Colonic mucosa (tissue), 4 donors: ENCODE data around the gene EYA2. TPM values are rescaled to one million over a fixed set of nuclear protein-coding genes. Genes with fewer than 3 reads are reported as not detected.

ENCODE experiments used
- DNase-seq: peaks from one replicate; pipeline ENCODE4 v3.0.0-alpha.2; 2020
- H3K27ac ChIP-seq: fragments of 200-600 bp; one replicate; pipeline ENCODE4 v1.8.0; 2021
- H3K27me3 ChIP-seq: fragments of 200-600 bp; one replicate; pipeline ENCODE4 v1.8.0; 2021
- H3K36me3 ChIP-seq: fragments of 200-600 bp; one replicate; pipeline ENCODE4 v1.8.0; 2021
- H3K4me1 ChIP-seq: fragments of 200-600 bp; one replicate; pipeline ENCODE4 v1.8.0; 2021; ENCODE audit warnings: mild to moderate bottlenecking
- H3K4me3 ChIP-seq: fragments of 200-600 bp; one replicate; pipeline ENCODE4 v1.8.0; 2021
- H3K9ac ChIP-seq, 2 donors: one replicate each; pipeline ENCODE4 v1.7.0; 2013; ENCODE audit warnings: control low read depth in 2 of 2, low read depth in 2 of 2, low read length in 2 of 2
- H3K9me3 ChIP-seq: fragments of 200-600 bp; one replicate; pipeline ENCODE4 v1.8.0; 2021
- intact Hi-C: fragments of 100-400 bp; cut with DNase I; formaldehyde crosslinking; loops from one replicate; pipeline ENCODE4 v1.14.1; 2022
- total RNA-seq, 2 donors: library from RNA; stranded (reverse); fragmentation: NEBNext Ultra II Directional in 1 of 2; extraction: Animal tissue kit (Norgen Biotek cat#: 25700) in 1 of 2; gene quantifications; one replicate each; pipeline ENCODE4 v1.2.1, GENCODE V29; 2021
- TF ChIP-seq, protein P1 (sequence below): fragments of 200-600 bp; IDR thresholded peaks from one replicate; pipeline ENCODE4 v1.8.0; 2022; ENCODE audit warnings: antibody characterized with exemption, mild to moderate bottlenecking
- donor health status: healthy.
- donor health status: DM: no; HTN: no; CAD: no.
- donor health status: DM: no; HTN: no; CAD: no.

The EYA2 gene
- total RNA-seq, 2 donors from 2014 or later = 8.9 to 16.8 TPM

DNA sequence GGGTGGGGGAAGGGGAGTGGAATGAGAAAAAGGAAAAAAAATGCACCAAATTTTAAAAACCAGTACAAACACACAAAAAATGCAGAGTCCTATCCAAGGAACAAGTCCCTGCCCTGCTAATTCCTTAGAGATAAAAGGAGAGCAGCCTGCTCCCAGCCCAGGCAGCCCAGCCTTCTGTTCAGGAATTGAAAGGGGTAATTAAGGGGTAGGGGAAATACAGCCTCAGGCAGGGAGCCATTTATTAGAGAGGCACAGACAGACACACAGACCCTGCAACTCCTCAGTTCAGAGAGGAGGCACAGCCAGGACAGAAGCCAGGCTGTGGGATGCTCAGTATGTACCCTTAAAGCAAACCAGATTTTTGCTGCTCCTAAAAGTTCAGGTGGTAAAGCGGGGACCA lies 137.2 kb downstream of the EYA2 start:
- intact Hi-C loops = no loop called here
- no peaks in the 10 kb centered on the region for H3K27me3 ChIP-seq
- no peaks in the 10 kb centered on the region for H3K36me3 ChIP-seq
- no peak overlapping the region for H3K4me3 ChIP-seq
- no peaks in the 10 kb centered on the region for H3K4me1 ChIP-seq
- H3K9ac ChIP-seq = no peak overlapping the region
- TF ChIP-seq, protein P1, sequence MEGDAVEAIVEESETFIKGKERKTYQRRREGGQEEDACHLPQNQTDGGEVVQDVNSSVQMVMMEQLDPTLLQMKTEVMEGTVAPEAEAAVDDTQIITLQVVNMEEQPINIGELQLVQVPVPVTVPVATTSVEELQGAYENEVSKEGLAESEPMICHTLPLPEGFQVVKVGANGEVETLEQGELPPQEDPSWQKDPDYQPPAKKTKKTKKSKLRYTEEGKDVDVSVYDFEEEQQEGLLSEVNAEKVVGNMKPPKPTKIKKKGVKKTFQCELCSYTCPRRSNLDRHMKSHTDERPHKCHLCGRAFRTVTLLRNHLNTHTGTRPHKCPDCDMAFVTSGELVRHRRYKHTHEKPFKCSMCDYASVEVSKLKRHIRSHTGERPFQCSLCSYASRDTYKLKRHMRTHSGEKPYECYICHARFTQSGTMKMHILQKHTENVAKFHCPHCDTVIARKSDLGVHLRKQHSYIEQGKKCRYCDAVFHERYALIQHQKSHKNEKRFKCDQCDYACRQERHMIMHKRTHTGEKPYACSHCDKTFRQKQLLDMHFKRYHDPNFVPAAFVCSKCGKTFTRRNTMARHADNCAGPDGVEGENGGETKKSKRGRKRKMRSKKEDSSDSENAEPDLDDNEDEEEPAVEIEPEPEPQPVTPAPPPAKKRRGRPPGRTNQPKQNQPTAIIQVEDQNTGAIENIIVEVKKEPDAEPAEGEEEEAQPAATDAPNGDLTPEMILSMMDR = no peak
- DNase-seq = no peak
- H3K27ac ChIP-seq = no peak overlapping the region
- no peaks in the 10 kb centered on the region for H3K9me3 ChIP-seq

DNA sequence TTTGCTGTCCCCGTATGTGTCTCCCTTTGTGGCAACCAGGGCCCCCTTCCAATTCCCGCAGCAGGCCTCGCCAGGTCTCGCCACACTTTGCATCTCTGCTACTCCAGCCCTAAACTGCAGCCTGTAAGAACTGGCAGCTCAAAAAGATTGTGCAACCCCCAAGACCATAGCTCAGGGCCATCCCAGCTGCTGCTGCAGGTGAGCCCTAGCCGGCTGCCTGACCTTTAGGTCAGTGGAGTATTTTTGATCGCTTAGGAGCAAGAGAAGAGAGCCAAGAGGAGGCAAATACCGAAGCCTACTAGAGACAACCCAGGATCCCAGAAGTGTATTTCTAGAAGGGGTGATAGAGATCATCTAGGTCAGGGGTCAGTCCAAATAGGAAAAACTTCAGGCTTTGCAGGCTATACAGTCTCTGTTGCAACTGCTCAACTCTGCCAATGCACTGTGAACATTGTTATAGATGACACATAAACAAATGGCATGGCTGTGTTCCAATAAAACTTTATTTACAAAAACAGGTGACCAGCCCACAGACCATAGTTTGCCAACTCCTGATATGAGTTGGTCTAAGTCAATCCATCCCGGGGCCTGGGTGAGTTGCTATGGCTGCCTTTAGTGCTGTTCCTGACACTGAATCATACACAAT lies 138.4 kb downstream of the EYA2 start:
- Histone ChIP-seq H3K9me3 (no peaks in the 10 kb centered on the region), H3K9ac (no peak overlapping the region), H3K4me3 (no peak overlapping the region), H3K4me1 (no peaks in the 10 kb centered on the region), H3K27me3 (no peaks in the 10 kb centered on the region), H3K36me3 (no peaks in the 10 kb centered on the region), H3K27ac (no peak overlapping the region)
- intact Hi-C loops = no loop called here
- no peak for DNase-seq
- TF ChIP-seq, protein P1 = no peak

DNA sequence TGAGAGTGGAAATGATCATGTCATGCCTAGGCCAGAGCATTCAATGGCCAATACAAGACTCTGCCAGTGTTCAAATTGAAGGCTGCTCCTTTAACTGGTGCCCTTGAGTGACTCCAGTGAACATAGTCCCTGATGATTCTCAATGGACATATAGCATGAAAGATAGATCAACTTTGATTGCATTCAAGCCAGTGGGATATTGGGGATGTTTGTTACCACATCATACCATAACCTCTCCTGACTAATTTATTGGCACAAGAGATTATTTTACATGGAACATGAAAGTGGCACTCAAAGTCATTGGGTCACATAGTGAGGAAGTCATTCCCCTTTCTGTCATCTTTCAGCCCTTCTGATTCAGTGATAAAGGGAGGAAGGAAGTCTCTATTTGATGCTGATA lies 139.0 kb downstream of the EYA2 start:
- H3K4me3 ChIP-seq = no peak overlapping the region
- H3K36me3 ChIP-seq = no peaks in the 10 kb centered on the region
- H3K27ac ChIP-seq = no peak overlapping the region
- intact Hi-C loops = no loop called here
- no peak for DNase-seq
- no peaks in the 10 kb centered on the region for H3K9me3 ChIP-seq
- H3K9ac ChIP-seq = no peak overlapping the region
- no peaks in the 10 kb centered on the region for H3K27me3 ChIP-seq
- TF ChIP-seq, protein P1 = no peak
- no peaks in the 10 kb centered on the region for H3K4me1 ChIP-seq

DNA sequence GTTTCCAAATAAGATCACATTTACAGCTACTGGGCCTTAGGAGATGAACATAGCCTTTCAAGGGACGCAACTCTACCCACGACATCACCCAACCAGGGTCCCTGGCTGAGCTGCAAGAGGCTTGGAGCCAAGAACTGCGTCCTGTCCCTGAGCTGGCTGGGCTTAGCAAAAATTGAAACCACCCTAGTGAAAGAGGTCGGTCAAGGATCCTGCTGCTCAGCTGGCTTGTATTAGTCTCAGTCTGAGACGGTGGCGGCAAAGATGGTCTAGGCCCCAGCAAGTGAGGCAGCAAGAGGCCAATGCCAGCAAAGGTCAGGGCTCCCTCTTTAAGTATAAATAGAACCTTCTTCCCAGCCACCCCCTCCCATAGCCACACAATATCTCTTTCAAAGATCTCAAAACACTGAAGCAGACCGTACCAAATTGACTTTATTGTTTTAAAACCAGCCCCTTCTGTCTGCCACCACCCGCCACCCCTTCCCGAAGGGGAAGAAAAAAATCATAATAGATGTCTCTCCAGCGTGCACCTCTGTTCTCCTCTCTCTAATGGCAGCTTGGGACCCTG lies 140.5 kb downstream of the EYA2 start:
- no peak overlapping the region for H3K4me3 ChIP-seq
- TF ChIP-seq, protein P1 = no peak
- DNase-seq = no peak
- no peaks in the 10 kb centered on the region for H3K27me3 ChIP-seq
- H3K9ac ChIP-seq = no peak overlapping the region
- H3K36me3 ChIP-seq = no peaks in the 10 kb centered on the region
- no peaks in the 10 kb centered on the region for H3K9me3 ChIP-seq
- no peaks in the 10 kb centered on the region for H3K4me1 ChIP-seq
- intact Hi-C loops = no loop called here
- no peak overlapping the region for H3K27ac ChIP-seq

DNA sequence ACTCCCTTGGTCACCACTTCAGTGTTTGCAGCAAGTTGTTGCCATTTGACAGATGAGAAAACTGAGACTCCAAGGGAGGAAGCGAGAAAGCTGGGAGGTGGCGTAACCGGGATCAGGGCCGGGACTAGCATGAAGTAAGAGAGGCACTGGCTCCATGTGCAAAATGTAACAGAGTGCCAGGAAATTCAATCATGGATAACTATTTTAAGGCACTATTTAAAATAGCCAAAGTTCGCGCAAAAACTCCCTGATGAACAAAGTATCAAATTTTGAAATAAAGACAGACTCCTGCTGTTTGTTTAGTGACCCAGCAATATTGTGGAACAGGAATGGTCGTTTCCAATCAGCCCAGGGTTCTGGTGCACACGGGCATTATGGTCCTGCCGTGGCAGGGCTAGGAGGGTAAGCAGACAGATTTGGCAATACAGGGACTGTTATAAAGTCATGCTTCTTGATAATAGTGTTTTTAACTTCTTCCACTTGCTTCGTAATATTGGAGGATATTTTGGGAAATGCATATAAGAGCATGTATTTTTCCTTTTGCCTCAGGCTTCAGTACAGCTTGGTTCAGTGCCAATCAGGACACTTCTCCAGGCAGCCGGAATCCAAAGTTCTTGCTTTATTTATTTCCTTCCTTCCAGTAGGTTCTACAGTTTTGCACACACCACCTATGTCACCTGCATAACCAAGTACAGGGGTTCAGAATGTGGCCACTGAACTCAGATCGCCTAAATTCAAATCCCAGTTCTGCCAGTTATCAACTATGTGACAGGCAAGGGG lies 141.6 kb downstream of the EYA2 start:
- no peaks in the 10 kb centered on the region for H3K9me3 ChIP-seq
- intact Hi-C loops = no loop called here
- no peaks in the 10 kb centered on the region for H3K36me3 ChIP-seq
- no peaks in the 10 kb centered on the region for H3K4me1 ChIP-seq
- TF ChIP-seq, protein P1 = no peak
- H3K4me3 ChIP-seq = no peak overlapping the region
- no peaks in the 10 kb centered on the region for H3K27me3 ChIP-seq
- DNase-seq = no peak
- H3K9ac ChIP-seq = no peak overlapping the region
- H3K27ac ChIP-seq = no peak overlapping the region
